ENCODE measurements around the gene PHC3.
"Not testable (repeated sequence)": the region's sequence is repeated elsewhere in the genome, so short reads cannot be mapped to it uniquely, and the experiment has no call there.

Gene PHC3

GRCh38 chr3:170117134-170117533 lies 64.4 kb downstream of the PHC3 start:
- DNase-seq, result peak; percentile 7

- DNase-seq, result not testable (repeated sequence)
Observed at GRCh38 chr3:170114165-170114564, 67.4 kb downstream of the PHC3 start.

DNA sequence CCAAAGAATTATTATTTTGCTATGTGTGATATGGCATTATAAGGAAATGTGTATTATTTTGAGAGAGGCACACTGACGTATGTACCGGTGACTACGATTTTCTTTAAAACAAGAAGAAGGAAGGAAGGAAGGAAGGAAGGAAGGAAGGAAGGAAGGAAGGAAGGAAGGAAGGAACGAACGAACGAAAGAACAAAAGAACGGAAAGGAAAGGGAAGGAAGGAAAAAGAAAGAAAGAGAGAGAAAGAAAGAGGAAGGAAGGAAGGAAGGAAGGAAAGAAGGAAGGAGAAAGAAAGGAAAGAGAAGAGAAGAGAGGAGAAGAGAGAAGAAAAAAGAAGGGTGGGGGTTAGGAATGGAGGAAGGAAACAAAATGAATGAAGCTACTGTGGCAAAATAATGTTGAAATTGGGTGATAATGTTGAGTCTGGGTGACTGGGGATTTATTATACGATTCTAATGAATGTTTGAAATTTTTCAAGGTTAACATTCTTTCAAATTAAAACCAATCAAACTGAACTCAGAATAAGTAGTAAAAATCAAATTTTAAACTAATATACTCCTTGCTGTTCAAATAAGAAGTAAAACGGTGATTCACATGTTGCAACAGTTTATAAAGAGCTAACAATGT lies 70.3 kb downstream of the PHC3 start:
- no peak for DNase-seq

DNA sequence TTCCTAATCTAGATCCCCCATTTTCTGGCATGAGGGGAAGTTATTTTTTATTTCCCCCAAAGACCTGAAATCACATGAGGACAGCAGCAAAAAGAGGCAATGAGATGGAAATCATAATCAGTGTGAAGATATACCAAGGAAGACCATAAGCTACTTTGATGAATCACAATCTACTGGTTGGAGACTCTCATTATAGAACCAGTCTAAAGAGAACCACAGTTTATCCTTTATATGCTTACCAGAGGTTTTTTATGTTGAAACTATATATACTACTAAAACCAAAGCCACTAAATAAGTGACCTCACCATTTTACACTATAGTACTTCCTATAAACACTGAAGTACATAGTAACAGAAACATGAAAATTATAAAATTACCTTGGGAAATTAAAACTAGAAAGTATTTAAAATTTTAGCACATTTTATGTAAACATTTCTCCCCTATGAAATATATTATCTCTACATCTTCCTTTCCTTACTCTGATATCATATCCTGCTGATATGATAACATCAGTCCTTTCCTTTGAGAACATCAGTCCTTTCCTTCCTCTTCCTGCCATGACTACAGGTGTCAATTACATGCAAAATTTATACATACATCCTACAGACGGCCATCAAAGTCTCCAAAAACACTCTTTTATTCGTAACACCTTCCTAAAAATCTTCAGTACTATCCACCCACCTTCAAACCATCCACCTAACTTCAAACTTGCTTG lies 71.8 kb downstream of the PHC3 start:
- no peak for DNase-seq

DNA sequence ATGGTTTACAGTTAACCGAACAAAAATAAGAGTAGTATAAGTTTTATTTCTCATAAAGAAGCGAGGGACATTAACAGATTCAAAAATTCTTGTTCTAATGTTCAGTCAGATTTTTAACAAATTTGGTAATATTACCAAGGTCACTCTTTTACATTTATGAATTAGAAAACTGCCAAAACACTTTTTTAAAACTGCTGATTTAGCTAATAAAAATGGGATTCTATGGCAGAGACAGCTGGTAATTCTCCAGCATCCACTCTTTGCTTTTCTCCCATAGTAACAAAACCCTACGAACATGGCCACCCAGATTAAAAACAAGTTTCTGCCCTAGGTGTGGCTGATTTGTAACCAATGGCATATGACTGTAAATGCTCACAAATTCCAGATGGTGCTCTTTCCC lies 72.6 kb downstream of the PHC3 start:
- DNase-seq, result no peak

- peak; percentile 35 for DNase-seq
Observed at GRCh38 chr3:170107941-170108340, 73.6 kb downstream of the PHC3 start.

- DNase-seq, result no peak
Observed at GRCh38 chr3:170102431-170102830, 79.1 kb downstream of the PHC3 start.

GRCh38 chr3:170100944-170101343 lies 80.6 kb downstream of the PHC3 start:
- no peak for DNase-seq

- DNase-seq, result no peak
Observed at GRCh38 chr3:170098753-170099152, 82.8 kb downstream of the PHC3 start.

DNA sequence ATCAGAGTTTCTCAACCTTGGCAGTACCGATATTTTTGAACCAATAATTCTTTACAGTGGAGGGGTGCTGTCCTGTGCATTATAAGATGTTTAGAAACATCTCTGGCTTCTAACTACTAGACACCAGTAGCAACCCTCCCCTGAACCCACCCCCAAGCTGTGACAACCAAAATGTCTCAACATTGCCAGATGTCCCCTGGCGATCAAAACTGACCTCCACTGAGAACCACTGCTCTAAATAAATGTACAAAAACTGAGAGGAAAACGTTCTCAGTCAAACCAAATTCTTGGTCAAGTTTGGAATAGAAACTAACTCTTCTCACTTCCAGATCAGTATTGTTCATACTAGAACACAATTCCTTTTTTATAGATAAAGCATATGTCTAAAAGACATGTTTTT lies 85.2 kb downstream of the PHC3 start:
- no peak for DNase-seq

GRCh38 chr3:170095771-170096170 lies 85.8 kb downstream of the PHC3 start:
- no peak for DNase-seq

- DNase-seq, result no peak
Observed at GRCh38 chr3:170092907-170093306, 88.6 kb downstream of the PHC3 start.

GRCh38 chr3:170090601-170090981 lies 90.9 kb downstream of the PHC3 start:
- no peak for DNase-seq

GRCh38 chr3:170089862-170090600 lies 91.5 kb downstream of the PHC3 start:
- DNase-seq, result no peak

DNA sequence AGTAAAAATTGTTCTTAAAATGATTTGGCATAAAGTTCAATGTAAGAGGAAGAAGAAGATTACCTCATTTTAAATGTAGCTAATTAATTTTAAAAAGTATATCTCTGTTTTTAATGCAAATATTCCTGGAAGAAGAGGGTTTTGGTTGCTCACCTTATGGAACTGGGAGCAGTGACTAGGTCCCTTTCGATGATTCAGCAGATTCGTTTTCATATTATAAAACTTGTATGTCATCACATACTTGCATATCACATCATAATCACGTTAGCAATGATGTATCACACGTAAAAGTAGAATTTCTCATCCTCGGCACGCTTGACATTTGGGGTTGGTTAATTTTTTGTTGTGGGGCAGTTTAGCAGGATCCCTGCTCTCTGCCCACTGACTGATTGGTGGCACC lies 96.1 kb downstream of the PHC3 start:
- no peak for DNase-seq

- no peak for DNase-seq
Observed at GRCh38 chr3:170083343-170083742, 98.2 kb downstream of the PHC3 start.

- DNase-seq, result peak; percentile 66
Observed at GRCh38 chr3:170081079-170081741, 100.3 kb downstream of the PHC3 start.

GRCh38 chr3:170080605-170081004 lies 100.9 kb downstream of the PHC3 start:
- DNase-seq, result no peak

DNA sequence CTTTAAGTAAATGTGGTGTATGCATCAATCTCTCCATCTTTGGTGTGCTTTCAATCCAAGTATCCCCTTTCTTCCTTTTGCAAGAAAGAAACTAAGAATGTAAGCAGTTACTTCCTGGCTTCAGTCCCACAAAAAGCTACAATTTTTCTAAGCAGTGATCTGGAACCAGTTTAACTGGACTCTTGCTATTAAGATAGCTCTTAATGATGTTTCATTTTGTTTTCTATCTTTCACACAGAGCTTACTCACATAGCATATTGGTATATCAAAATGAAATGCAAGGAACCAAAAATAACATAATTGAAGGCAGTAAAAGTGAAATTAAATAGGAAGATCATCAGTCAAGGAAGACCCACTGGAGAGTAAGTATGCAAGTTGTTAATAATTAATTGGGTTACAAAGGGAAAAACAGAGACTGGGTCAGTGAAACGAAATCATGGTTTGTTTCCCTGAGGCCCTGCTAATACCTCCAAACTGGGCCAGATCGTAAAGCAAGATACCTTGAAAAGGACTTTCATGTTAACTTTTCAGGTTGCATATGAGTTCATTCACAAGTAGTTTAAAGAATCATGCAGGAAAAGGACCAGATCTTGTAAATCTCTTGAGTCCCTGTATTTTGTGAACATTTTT lies 101.9 kb downstream of the PHC3 start:
- no peak for DNase-seq

DNA sequence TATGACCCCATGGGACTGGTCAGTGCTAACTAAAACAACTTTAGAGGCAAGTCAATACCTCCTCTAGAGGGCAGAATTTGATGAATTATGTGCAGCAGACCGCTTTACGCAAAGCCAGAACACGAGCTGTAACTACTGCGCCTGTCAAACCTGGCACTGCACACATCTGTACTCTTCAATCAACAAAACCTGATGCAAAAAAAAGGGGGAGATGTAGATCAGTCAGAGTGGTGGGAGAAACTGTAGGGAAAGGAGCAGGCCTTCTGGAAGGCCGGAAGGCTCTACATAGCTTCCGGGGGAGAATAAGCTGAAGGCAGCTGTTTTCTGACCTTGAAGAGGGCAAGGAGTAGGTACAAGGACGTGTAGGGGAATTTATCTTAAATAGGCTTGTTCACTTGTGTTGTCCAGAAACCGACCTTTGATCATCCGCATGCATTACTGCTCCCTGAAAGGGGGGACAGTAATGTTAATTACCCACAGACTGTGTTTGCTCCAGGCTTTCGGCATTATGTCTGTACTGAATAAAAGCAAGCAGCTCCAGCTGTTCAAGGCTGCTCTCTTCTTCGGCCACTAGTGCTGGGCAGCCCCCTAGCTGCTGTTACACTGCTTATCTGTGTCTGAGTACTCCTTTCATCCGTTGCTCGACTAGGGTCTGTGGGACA lies 102.8 kb downstream of the PHC3 start:
- DNase-seq, result no peak

GRCh38 chr3:170077361-170077760 lies 104.2 kb downstream of the PHC3 start:
- no peak for DNase-seq

DNA sequence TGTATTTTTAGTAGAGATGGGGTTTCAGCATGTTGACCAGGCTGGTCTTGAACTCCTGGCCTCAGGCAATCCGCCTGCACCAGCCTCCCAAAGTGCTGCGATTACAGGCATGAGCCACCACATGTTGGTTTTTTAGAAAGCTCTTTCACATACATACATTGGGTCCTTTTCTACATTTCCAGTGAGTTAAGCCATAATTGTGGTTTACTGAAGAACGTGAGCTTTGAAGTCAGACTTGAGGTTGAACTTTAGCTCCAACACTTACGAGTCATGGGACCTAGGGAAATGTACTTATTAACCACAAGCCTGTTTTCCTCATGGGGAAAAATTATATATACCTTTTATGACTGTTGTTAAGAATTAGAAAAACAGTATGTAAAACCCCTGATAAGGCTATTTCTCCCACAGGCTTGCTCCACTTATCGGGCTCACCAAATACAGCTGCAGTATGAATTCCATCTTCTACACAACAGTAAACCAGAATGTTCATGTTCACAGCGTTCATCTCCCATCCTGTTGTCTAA lies 104.8 kb downstream of the PHC3 start:
- DNase-seq, result peak; percentile 55
